ENCODE data around the gene INTS15.

The INTS15 gene

GRCh38 chr7:6636741-6637543 is 47.1 kb downstream of the INTS15 start, which contains the start of gene ZNF316:
ZNF316 (plus strand) TSS chr7:6637318; CDS start chr7:6642410, 5,092 bp downstream.
- no peak for TF ChIP-seq CTCF (conservative IDR thresholded peaks at IDR 0.05)
- peak within 1 kb of the TSS; percentile 91 for H3K27ac ChIP-seq

- TF ChIP-seq CTCF (conservative IDR thresholded peaks at IDR 0.05), result peak; percentile 44
- H3K27ac ChIP-seq, result peak overlapping the region; percentile 91; the same call in 1 of the 2 replicates
Observed at GRCh38 chr7:6637544-6638229, 47.9 kb downstream of the INTS15 start.

- TF ChIP-seq CTCF (conservative IDR thresholded peaks at IDR 0.05), result no peak
- peak overlapping the region; percentile 91; the same call in 1 of the 2 replicates for H3K27ac ChIP-seq
Observed at GRCh38 chr7:6639032-6639431, 49.2 kb downstream of the INTS15 start.

GRCh38 chr7:6639627-6640026 is 49.8 kb downstream of the INTS15 start:
- no peak for TF ChIP-seq CTCF (conservative IDR thresholded peaks at IDR 0.05)
- no peak overlapping the region for H3K27ac ChIP-seq

GRCh38 chr7:6640246-6640721 is 50.5 kb downstream of the INTS15 start:
- no peak overlapping the region for H3K27ac ChIP-seq
- no peak for TF ChIP-seq CTCF (conservative IDR thresholded peaks at IDR 0.05)

GRCh38 chr7:6641305-6642035 is 51.6 kb downstream of the INTS15 start:
- TF ChIP-seq CTCF (conservative IDR thresholded peaks at IDR 0.05), result no peak
- no peak overlapping the region for H3K27ac ChIP-seq
